T-helper 2 cell treated with Interferon-gamma antibody and Interleukin-4, amounts not matched to agents 5 μg/mL and 100 μg/mL, for 36 hours (primary cell): ENCODE data around the gene MPI.
"Not testable (repeated sequence)": the region's sequence is repeated elsewhere in the genome, so short reads cannot be mapped to it uniquely, and the experiment has no call there.

Experiments
- DNase-seq: peaks from one replicate; pipeline ENCODE4 v3.0.0; 2021; ENCODE audit warnings: low spot score
- H3K27ac Mint-ChIP-seq: one replicate; pipeline ENCODE4 v1.8.0; 2021; ENCODE audit warnings: mild to moderate bottlenecking, mixed read lengths
- H3K27me3 Mint-ChIP-seq: one replicate; pipeline ENCODE4 v1.8.0; 2021; ENCODE audit warnings: low read depth, mixed read lengths
- H3K36me3 Mint-ChIP-seq: one replicate; pipeline ENCODE4 v1.8.0; 2021; ENCODE audit warnings: low read depth, mixed read lengths
- H3K4me1 Mint-ChIP-seq: one replicate; pipeline ENCODE4 v1.8.0; 2021; ENCODE audit warnings: low read depth, mixed read lengths
- H3K4me3 Mint-ChIP-seq: one replicate; pipeline ENCODE4 v1.8.0; 2022; ENCODE audit warnings: mild to moderate bottlenecking, moderate library complexity, mixed read lengths
- H3K9me3 Mint-ChIP-seq: one replicate; pipeline ENCODE4 v1.8.0; 2021; ENCODE audit warnings: mixed read lengths

Gene MPI

DNA sequence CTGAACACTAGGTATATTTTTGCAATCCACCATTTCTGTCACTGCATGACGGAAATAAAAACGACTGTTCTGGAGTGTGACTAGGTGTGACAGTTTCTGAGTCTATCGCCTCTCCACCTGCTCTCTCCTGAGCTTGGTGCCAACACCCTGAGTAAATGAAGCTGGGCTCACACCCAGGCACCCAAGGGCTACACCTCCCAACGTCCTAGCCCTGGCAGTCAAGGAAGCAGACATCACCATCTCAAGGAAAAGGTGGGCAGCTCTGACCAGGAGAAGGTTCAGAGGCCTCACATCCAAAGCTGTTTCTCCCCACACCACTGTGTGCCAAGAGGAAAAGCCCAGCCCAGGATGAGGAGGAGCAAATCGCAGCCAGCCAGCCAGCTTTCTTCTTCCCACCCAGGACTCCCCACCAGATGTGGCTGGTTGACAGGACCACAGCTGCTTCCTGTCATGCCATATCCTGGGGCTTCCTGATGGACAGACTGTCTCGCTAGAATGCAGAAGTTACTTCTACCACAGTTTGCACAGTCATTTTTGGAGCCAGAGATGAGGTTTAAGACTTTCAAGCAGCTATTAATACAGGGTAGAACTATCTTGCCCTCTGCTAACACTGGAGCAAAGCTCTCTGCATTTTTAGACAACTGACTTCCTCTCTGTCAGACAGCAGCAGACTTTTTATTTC lies 20.0 kb upstream of the MPI start:
- peak; percentile 63 for DNase-seq
- H3K36me3 Mint-ChIP-seq, result peaks cover 55% of the 10 kb centered on the region
- H3K27me3 Mint-ChIP-seq, result no peaks in the 10 kb centered on the region
- peaks cover 64% of the 10 kb centered on the region for H3K4me1 Mint-ChIP-seq
- peak overlapping the region; percentile 94 for H3K27ac Mint-ChIP-seq
- peaks cover 7% of the 10 kb centered on the region for H3K9me3 Mint-ChIP-seq
- peak overlapping the region; percentile 99 for H3K4me3 Mint-ChIP-seq

GRCh38 chr15:74870436-74871215 lies 19.2 kb upstream of the MPI start:
- H3K4me1 Mint-ChIP-seq, result peaks cover 61% of the 10 kb centered on the region
- DNase-seq, result no peak
- H3K4me3 Mint-ChIP-seq, result peak overlapping the region; percentile 99
- peaks cover 7% of the 10 kb centered on the region for H3K9me3 Mint-ChIP-seq
- peak overlapping the region; percentile 94 for H3K27ac Mint-ChIP-seq
- no peaks in the 10 kb centered on the region for H3K27me3 Mint-ChIP-seq
- peaks cover 50% of the 10 kb centered on the region for H3K36me3 Mint-ChIP-seq

DNA sequence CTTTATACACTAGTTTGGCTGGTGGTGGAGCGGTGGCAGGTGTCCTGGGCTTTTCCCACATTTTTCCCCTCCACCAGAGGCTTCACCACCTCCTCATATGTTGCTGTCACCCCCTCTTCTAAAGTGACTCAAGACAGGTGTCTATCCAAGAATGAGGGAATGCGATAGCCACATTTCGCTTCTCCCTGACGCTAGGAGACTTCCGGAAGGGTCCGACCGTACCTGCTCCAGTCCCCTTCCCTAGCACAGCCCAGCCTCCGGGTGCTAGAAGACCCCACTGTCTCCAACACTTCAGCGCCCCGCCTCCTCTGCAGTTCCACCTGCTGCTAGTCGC lies 17.2 kb upstream of the MPI start:
- no peak for DNase-seq
- Mint-ChIP-seq H3K9me3 (peaks cover 6% of the 10 kb centered on the region), H3K4me1 (peaks cover 46% of the 10 kb centered on the region), H3K36me3 (peaks cover 36% of the 10 kb centered on the region), H3K27me3 (peaks cover 3% of the 10 kb centered on the region), H3K27ac (peak overlapping the region; percentile 92), H3K4me3 (peak overlapping the region; percentile 99)

GRCh38 chr15:74873036-74873755 lies 16.6 kb upstream of the MPI start, which contains the start of gene SCAMP2:
Gene SCAMP2 (minus strand): TSS chr15:74873365. CDS start chr15:74873255, 110 bp downstream.
- Mint-ChIP-seq H3K36me3 (peaks cover 31% of the 10 kb centered on the region), H3K4me1 (peaks cover 40% of the 10 kb centered on the region), H3K27ac (peak within 1 kb of the TSS; percentile 92), H3K9me3 (peaks cover 1% of the 10 kb centered on the region), H3K27me3 (peaks cover 3% of the 10 kb centered on the region), H3K4me3 (peak within 1 kb of the TSS; percentile 99)
- DNase-seq, result peak; percentile 90

GRCh38 chr15:74873756-74874424 lies 16.0 kb upstream of the MPI start:
- DNase-seq, result no peak
- H3K27me3 Mint-ChIP-seq, result peaks cover 3% of the 10 kb centered on the region
- H3K4me3 Mint-ChIP-seq, result peak overlapping the region; percentile 99
- no peaks in the 10 kb centered on the region for H3K9me3 Mint-ChIP-seq
- H3K4me1 Mint-ChIP-seq, result peaks cover 38% of the 10 kb centered on the region
- peak overlapping the region; percentile 92 for H3K27ac Mint-ChIP-seq
- peaks cover 28% of the 10 kb centered on the region for H3K36me3 Mint-ChIP-seq

- Mint-ChIP-seq H3K27me3 (peaks cover 3% of the 10 kb centered on the region), H3K4me3 (no peak overlapping the region), H3K4me1 (peaks cover 11% of the 10 kb centered on the region), H3K36me3 (no peaks in the 10 kb centered on the region), H3K9me3 (peaks cover 5% of the 10 kb centered on the region), H3K27ac (no peak overlapping the region)
- DNase-seq, result no peak
Measured at GRCh38 chr15:74878273-74878672, 11.6 kb upstream of the MPI start.

DNA sequence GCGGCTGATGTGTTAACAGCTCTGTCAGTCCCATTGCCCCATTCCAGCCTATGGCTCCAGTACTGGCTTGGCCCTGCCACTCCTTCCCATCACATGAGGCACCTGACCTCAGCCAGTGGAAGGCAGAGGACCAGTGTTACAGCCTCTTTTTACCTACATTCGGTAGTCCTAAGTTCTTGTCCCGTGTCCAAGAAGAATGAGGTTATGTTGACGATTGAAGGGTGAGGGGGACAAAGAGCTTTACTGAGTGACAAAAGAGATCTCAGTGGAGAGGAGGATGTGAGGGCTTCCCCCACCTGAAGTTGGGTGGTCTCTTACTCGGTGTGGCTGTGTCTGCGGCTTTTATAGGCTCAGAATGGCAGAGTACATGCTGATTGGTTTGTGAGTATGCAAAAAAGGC lies 7.3 kb upstream of the MPI start:
- Mint-ChIP-seq H3K27ac (no peak overlapping the region), H3K4me1 (peaks cover 5% of the 10 kb centered on the region), H3K27me3 (no peaks in the 10 kb centered on the region), H3K4me3 (no peak overlapping the region), H3K36me3 (no peaks in the 10 kb centered on the region), H3K9me3 (peaks cover 5% of the 10 kb centered on the region)
- no peak for DNase-seq

- Mint-ChIP-seq H3K4me1 (peaks cover 17% of the 10 kb centered on the region), H3K27me3 (no peaks in the 10 kb centered on the region), H3K36me3 (no peaks in the 10 kb centered on the region), H3K27ac (no peak overlapping the region), H3K4me3 (no peak overlapping the region), H3K9me3 (peaks cover 5% of the 10 kb centered on the region)
- no peak for DNase-seq
Measured at GRCh38 chr15:74884428-74885223, 5.2 kb upstream of the MPI start.

DNA sequence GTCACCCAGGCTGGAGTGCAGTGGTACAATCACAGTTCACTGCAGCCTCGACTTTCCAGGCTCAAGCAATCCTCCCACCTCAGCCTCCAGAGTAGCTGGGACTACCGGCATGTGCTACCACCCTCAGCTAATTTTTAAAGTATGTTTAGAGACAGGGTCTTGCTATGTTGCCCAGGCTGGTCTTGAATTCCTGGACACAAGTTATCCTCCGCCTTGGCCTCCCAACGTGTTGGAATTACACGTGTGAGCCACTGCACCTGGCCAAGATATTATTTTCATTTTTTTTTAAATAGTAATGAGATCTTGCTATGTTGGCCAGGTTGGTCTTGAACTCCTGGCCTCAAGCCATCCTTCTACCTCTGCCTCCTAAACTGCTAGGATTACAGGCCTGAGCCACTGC lies 4.4 kb upstream of the MPI start:
- H3K27ac Mint-ChIP-seq, result no peak overlapping the region
- H3K27me3 Mint-ChIP-seq, result no peaks in the 10 kb centered on the region
- DNase-seq, result no peak
- no peak overlapping the region for H3K4me3 Mint-ChIP-seq
- peaks cover 5% of the 10 kb centered on the region for H3K9me3 Mint-ChIP-seq
- peaks cover 2% of the 10 kb centered on the region for H3K36me3 Mint-ChIP-seq
- H3K4me1 Mint-ChIP-seq, result peaks cover 20% of the 10 kb centered on the region

DNA sequence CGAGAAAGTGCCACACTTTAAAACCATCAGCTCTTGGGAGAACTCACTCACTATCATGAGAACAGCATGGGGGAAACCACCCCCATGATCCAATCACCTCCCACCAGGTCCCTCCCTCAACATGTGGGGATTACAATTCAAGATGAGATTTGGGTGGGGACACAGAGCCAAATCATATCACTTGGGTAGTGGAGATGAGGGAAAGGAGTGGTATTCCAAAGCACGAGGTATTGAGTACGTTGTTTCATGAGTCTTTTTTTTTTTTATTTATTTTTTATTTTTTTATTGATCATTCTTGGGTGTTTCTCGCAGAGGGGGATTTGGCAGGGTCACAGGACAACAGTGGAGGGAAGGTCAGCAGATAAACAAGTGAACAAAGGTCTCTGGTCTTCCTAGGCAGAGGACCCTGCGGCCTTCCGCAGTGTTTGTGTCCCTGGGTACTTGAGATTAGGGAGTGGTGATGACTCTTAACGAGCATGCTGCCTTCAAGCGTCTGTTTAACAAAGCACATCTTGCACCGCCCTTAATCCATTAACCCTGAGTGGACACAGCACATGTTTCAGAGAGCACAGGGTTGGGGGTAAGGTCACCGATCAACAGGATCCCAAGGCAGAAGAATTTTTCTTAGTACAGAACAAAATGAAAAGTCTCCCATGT lies 2.2 kb upstream of the MPI start:
- not testable (repeated sequence) for H3K27me3 Mint-ChIP-seq, DNase-seq, H3K9me3 Mint-ChIP-seq, H3K27ac Mint-ChIP-seq, H3K4me3 Mint-ChIP-seq
- Mint-ChIP-seq H3K4me1 (peaks cover 33% of the 10 kb centered on the region), H3K36me3 (peaks cover 14% of the 10 kb centered on the region)

DNA sequence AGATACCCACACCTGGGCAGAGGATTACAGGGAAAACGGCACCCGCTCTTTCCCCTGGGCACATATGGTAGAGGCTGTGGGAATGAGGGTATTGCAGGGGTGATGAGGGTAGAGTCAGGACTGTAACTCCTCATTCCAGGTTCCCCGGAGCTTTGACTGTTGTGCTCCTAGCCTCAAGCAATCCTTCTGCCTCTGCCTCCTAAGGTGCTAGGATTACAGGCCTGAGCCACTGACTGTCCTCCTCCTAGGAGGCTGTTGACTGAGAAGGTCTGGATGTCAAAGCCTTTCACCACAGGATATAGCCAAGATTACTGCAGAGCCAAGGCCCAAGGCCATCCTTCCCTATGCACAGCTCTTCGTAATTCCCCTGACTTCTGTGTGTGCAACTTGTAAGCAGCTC lies 1.1 kb upstream of the MPI start:
- H3K9me3 Mint-ChIP-seq, result no peaks in the 10 kb centered on the region
- no peaks in the 10 kb centered on the region for H3K27me3 Mint-ChIP-seq
- H3K36me3 Mint-ChIP-seq, result peaks cover 24% of the 10 kb centered on the region
- peaks cover 44% of the 10 kb centered on the region for H3K4me1 Mint-ChIP-seq
- no peak for DNase-seq
- no peak overlapping the region for H3K27ac Mint-ChIP-seq
- H3K4me3 Mint-ChIP-seq, result peak overlapping the region; percentile 89

DNA sequence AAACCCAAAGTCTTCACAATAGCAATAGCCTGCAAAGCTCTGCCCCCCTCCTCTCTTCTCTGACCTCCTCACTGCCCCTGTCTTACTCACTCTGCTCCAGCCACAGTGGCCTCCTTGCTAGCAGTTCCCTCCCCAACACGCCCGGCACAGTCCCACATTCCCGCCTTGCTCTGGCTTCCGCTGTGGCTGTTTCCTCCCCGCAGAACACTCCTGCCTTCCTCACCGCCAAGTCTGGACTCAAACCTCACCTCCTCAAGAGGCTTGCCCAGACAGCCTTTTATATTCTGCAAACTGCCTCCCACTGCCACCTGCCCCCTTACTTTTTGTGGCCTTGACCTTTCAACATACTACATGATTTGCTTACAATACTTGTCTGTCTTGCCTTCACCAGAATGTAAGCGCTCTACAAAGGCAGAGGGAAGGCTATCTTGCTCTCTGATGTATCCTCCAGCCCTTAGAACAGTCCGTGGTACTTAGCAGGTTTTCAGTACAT lies 406 bp upstream of the MPI start:
- Mint-ChIP-seq H3K4me3 (peak overlapping the region; percentile 89), H3K36me3 (peaks cover 26% of the 10 kb centered on the region), H3K27ac (peak overlapping the region; percentile 83), H3K4me1 (peaks cover 40% of the 10 kb centered on the region), H3K9me3 (no peaks in the 10 kb centered on the region), H3K27me3 (no peaks in the 10 kb centered on the region)
- no peak for DNase-seq

- Mint-ChIP-seq H3K27me3 (no peaks in the 10 kb centered on the region), H3K27ac (peak overlapping the region; percentile 83), H3K4me3 (peak overlapping the region; percentile 89), H3K36me3 (peaks cover 29% of the 10 kb centered on the region), H3K4me1 (peaks cover 40% of the 10 kb centered on the region), H3K9me3 (no peaks in the 10 kb centered on the region)
- DNase-seq, result no peak
Measured at GRCh38 chr15:74890665-74890960, 771 bp downstream of the MPI start.
